H1 (cell line): ENCODE data around the gene CFAP221. TPM values are rescaled to one million over a fixed set of nuclear protein-coding genes. Genes with fewer than 3 reads are reported as not detected.

Source experiments
- CTCF ChIA-PET: fragments of 300-600 bp; sonication (Branson Sonifier 250); formaldehyde crosslinking; loops from one replicate; lab custom pipeline; 2021; ENCODE audit not compliant: partially characterized antibody; lab: Charles Lee
- POLR2A ChIA-PET: fragments of 300-600 bp; sonication (Branson Sonifier 250); formaldehyde crosslinking; loops from one replicate; lab custom pipeline; 2021; ENCODE audit warnings: inconsistent platforms; ENCODE audit not compliant: partially characterized antibody; lab: Charles Lee
- DNase-seq, 2 experiments: peaks; one replicate each; pipeline versions ENCODE4 v3.0.0 to v3.0.0-alpha.2; 2010 to 2022; ENCODE audit warnings: low spot score in 2 of 2, low read depth in 1 of 2, mixed read lengths in 1 of 2
- FAIRE-seq: peaks from 2 replicates; lab custom pipeline; 2011; peaks lifted over from hg19 to GRCh38; lab: Jason Lieb, UNC
- H2AFZ ChIP-seq: 2 replicates; pipeline ENCODE4 v1.8.1; 2012; ENCODE audit warnings: low read length, inconsistent platforms
- H2AK5ac ChIP-seq: 2 replicates; pipeline ENCODE4 v1.6.1; 2013; ENCODE audit warnings: low read depth, low read length
- H2BK120ac ChIP-seq: replicated peaks from 2 replicates; pipeline ENCODE3; 2013; ENCODE audit warnings: low read depth, low read length, inconsistent platforms
- H2BK12ac ChIP-seq: 2 replicates; pipeline ENCODE4 v1.6.1; 2013; ENCODE audit warnings: low read depth, low read length
- H2BK15ac ChIP-seq: 2 replicates; pipeline ENCODE4 v1.6.1; 2013; ENCODE audit warnings: low read length
- H2BK20ac ChIP-seq: 2 replicates; pipeline ENCODE4 v1.6.1; 2013; ENCODE audit warnings: low read length
- H2BK5ac ChIP-seq: 2 replicates; pipeline ENCODE4 v1.6.1; 2013; ENCODE audit warnings: low read depth, low read length
- H3K14ac ChIP-seq: 2 replicates; pipeline ENCODE4 v1.6.1; 2013; ENCODE audit warnings: inconsistent platforms; ENCODE audit not compliant: insufficient read length
- H3K18ac ChIP-seq: 2 replicates; pipeline ENCODE4 v1.6.1; 2013; ENCODE audit warnings: low read length; ENCODE audit errors: extremely low read depth
- H3K23ac ChIP-seq: 2 replicates; pipeline ENCODE4 v1.6.1; 2013; ENCODE audit warnings: inconsistent platforms; ENCODE audit not compliant: insufficient read length
- H3K23me2 ChIP-seq: 2 replicates; pipeline ENCODE4 v1.6.1; 2013; ENCODE audit warnings: low read depth, low read length
- H3K27ac ChIP-seq: 2 replicates; pipeline ENCODE4 v1.6.1; 2011; ENCODE audit warnings: low read depth, low read length, inconsistent platforms
- H3K27me3 ChIP-seq, 4 experiments: replicated peaks in 1 of 4; 1 replicate in 1 of 4; 2 replicates in 3 of 4; pipeline versions ENCODE4 v1.6.1 to v1.8.1; 2011 to 2013; ENCODE audit warnings: low read length in 3 of 4, mild to moderate bottlenecking in 3 of 4, inconsistent platforms in 2 of 4, mixed read lengths in 2 of 4, moderate library complexity in 1 of 4; ENCODE audit not compliant: control insufficient read depth in 3 of 4, insufficient read depth in 3 of 4; ENCODE audit errors: extremely low read depth in 1 of 4
- H3K36me3 ChIP-seq, 4 experiments: 2 replicates each; pipeline versions ENCODE4 v1.6.1 to v1.8.1; 2011 to 2013; ENCODE audit warnings: mild to moderate bottlenecking in 4 of 4, low read length in 3 of 4, moderate library complexity in 2 of 4, control low read depth in 1 of 4, inconsistent platforms in 1 of 4; ENCODE audit not compliant: insufficient read depth in 4 of 4, control insufficient read depth in 2 of 4
- H3K4ac ChIP-seq: replicated peaks from 2 replicates; pipeline ENCODE3; 2013; ENCODE audit warnings: low read length, low read depth, mixed read lengths, inconsistent platforms; ENCODE audit not compliant: insufficient read length
- H3K4me1 ChIP-seq, 4 experiments: replicated peaks in 1 of 4; 1 replicate in 1 of 4; 2 replicates in 3 of 4; pipeline versions ENCODE4 v1.6.1 to v1.8.1; 2011 to 2013; ENCODE audit warnings: low read length in 3 of 4, inconsistent platforms in 2 of 4, mixed read lengths in 1 of 4; ENCODE audit not compliant: insufficient read depth in 4 of 4, control insufficient read depth in 3 of 4
- H3K4me2 ChIP-seq, 2 experiments: 2 replicates each; pipeline versions ENCODE4 v1.6.1 to v1.8.1; 2011 to 2013; ENCODE audit warnings: low read depth in 2 of 2, low read length in 2 of 2, control low read depth in 1 of 2, inconsistent platforms in 1 of 2, mild to moderate bottlenecking in 1 of 2; ENCODE audit not compliant: insufficient read depth in 1 of 2
- H3K4me3 ChIP-seq, 4 experiments: fragments of 200-600, 300-600 bp in 1 of 4; sonication (generic), shearing (Covaris generic), sonication (Bioruptor Twin) in 1 of 4; 2 replicates each; pipeline versions ENCODE4 v1.5.1 to v1.8.1; 2011 to 2016; ENCODE audit warnings: low read length in 4 of 4, low read depth in 3 of 4, control low read depth in 2 of 4, inconsistent platforms in 2 of 4, mild to moderate bottlenecking in 2 of 4, mixed read lengths in 1 of 4, moderate library complexity in 1 of 4; ENCODE audit not compliant: insufficient read depth in 2 of 4; ENCODE audit errors: extremely low read depth in 1 of 4
- H3K56ac ChIP-seq: replicated peaks from 2 replicates; pipeline ENCODE3; 2013; ENCODE audit warnings: low read depth, mild to moderate bottlenecking, mixed read lengths, low read length, inconsistent platforms; ENCODE audit not compliant: insufficient read length
- H3K79me1 ChIP-seq: 2 replicates; pipeline ENCODE4 v1.6.1; 2013; ENCODE audit warnings: low read depth, low read length, control low read depth
- H3K79me2 ChIP-seq, 2 experiments: 2 replicates each; pipeline versions ENCODE4 v1.6.1 to v1.8.1; 2012 to 2013; ENCODE audit warnings: low read length in 2 of 2, mild to moderate bottlenecking in 2 of 2, inconsistent platforms in 1 of 2; ENCODE audit not compliant: insufficient read depth in 2 of 2, control insufficient read depth in 1 of 2
- H3K9ac ChIP-seq, 4 experiments: replicated peaks in 1 of 4; 1 replicate in 1 of 4; 2 replicates in 3 of 4; pipeline versions ENCODE4 v1.6.1 to v1.8.1; 2011 to 2013; ENCODE audit warnings: low read depth in 3 of 4, low read length in 3 of 4, control low read depth in 2 of 4, mild to moderate bottlenecking in 2 of 4, moderate library complexity in 2 of 4, inconsistent platforms in 1 of 4; ENCODE audit errors: extremely low read depth in 1 of 4
- H3K9me3 ChIP-seq, 2 experiments: 2 replicates each; pipeline versions ENCODE4 v1.6.1 to v1.8.1; 2012 to 2013; ENCODE audit warnings: mild to moderate bottlenecking in 2 of 2, moderate library complexity in 2 of 2, control low read depth in 1 of 2, inconsistent platforms in 1 of 2, low read depth in 1 of 2, low read length in 1 of 2, mixed read lengths in 1 of 2; ENCODE audit not compliant: insufficient read depth in 2 of 2
- H4K20me1 ChIP-seq, 2 experiments: replicated peaks in 1 of 2; 2 replicates each; pipeline versions ENCODE3 to v1.8.1; 2011 to 2013; ENCODE audit warnings: inconsistent platforms in 2 of 2, low read length in 2 of 2, mild to moderate bottlenecking in 1 of 2; ENCODE audit not compliant: insufficient read depth in 2 of 2, control insufficient read depth in 1 of 2
- H4K5ac ChIP-seq: 2 replicates; pipeline ENCODE4 v1.6.1; 2013; ENCODE audit warnings: low read length, low read depth, mixed read lengths, inconsistent platforms; ENCODE audit not compliant: insufficient read length
- H4K8ac ChIP-seq: 2 replicates; pipeline ENCODE4 v1.8.0; 2013; ENCODE audit warnings: mild to moderate bottlenecking, moderate library complexity, low read length, inconsistent platforms; ENCODE audit not compliant: insufficient read depth; ENCODE audit errors: extremely low read depth
- H4K91ac ChIP-seq: replicated peaks from 2 replicates; pipeline ENCODE3; 2013; ENCODE audit warnings: low read length, mixed read lengths, inconsistent platforms; ENCODE audit not compliant: insufficient read length
- ATF2 ChIP-seq: IDR thresholded peaks from 2 replicates; pipeline ENCODE4 v1.6.1; 2012; ENCODE audit warnings: low read length, inconsistent platforms
- ATF3 ChIP-seq: IDR thresholded peaks from 2 replicates; pipeline ENCODE4 v1.6.1; 2011; ENCODE audit warnings: low read depth, mild to moderate bottlenecking, low read length; ENCODE audit not compliant: insufficient read depth
- CBX8 ChIP-seq: fragments of 300-800, 300-1000 bp; sonication (generic); IDR thresholded peaks from 2 replicates; pipeline ENCODE4 v1.7.1; 2016; ENCODE audit warnings: low read depth, low read length, borderline replicate concordance
- HDAC2 ChIP-seq, 2 experiments: fragments of 300-600 bp in 1 of 2; sonication (generic) in 1 of 2; IDR thresholded peaks; 2 replicates each; pipeline ENCODE4 v1.6.1; 2011 to 2012; ENCODE audit warnings: low read depth in 2 of 2, low read length in 2 of 2, mild to moderate bottlenecking in 2 of 2, moderate library complexity in 2 of 2, borderline replicate concordance in 1 of 2, inconsistent platforms in 1 of 2
- KDM1A ChIP-seq: fragments of 200-600, 300-600 bp; sonication (generic); IDR thresholded peaks from 2 replicates; pipeline ENCODE4 v1.7.1; 2016; ENCODE audit warnings: mild to moderate bottlenecking, low read length, borderline replicate concordance
- SIX5 ChIP-seq: IDR thresholded peaks from 2 replicates; pipeline ENCODE4 v1.6.1; 2011; ENCODE audit warnings: mild to moderate bottlenecking, low read depth, low read length
- WGBS, 2 experiments: shearing (Covaris generic) in 1 of 2; methylation state at CpG; one replicate each; pipeline versions ENCODE4 v1.1.6 to v1.1.7; 2013 to 2015; ENCODE audit warnings: low lambda C conversion rate in 2 of 2, mixed read lengths in 2 of 2, inconsistent platforms in 1 of 2, low coverage in 1 of 2, missing lambda C conversion rate in 1 of 2; ENCODE audit not compliant: insufficient replicate concordance in 2 of 2, insufficient coverage in 1 of 2, insufficient read length in 1 of 2; ENCODE audit errors: extremely low coverage in 1 of 2, missing lambda C conversion rate in 1 of 2; 5-methylcytosine and 5-hydroxymethylcytosine counted together
- polyA plus RNA-seq, 7 experiments: library from polyadenylated mRNA; depleted of rRNA in 3 of 7; stranded (reverse) in 5 of 7; unstranded in 2 of 7; fragments of >200 nt in 5 of 7; fragments of 200-250 nt in 2 of 7; gene quantifications; 1 replicate in 5 of 7; 2 replicates in 1 of 7; 4 replicates in 1 of 7; pipeline versions ENCODE4 v1.2.1 to v1.2.3, GENCODE V29; 2011 to 2013; ENCODE audit warnings: missing spikeins in 2 of 7, mixed read lengths in 2 of 7
- total RNA-seq: library from RNA; stranded (reverse); fragmentation: NEBNext Ultra II Directional; extraction: Animal tissue kit (Norgen Biotek cat#: 25700); gene quantifications from 2 replicates; pipeline ENCODE4 v1.2.1, GENCODE V29; 2021

CFAP221 gene
- total and polyA plus RNA-seq, 2 of the 8 experiments (the other 6 are each of a cell fraction or from before 2014, with no cell fraction given): 0.14 to 0.71 TPM

GRCh38 chr2:119606674-119607073, 62.4 kb downstream of the CFAP221 start:
- DNase-seq: no peak
- no peak overlapping the region for H2BK20ac ChIP-seq
- no peaks in the 10 kb centered on the region for H3K23me2 ChIP-seq
- H3K18ac ChIP-seq: no peak overlapping the region
- H3K27me3 ChIP-seq: no peaks in the 10 kb centered on the region
- H3K23ac ChIP-seq: no peak overlapping the region
- H3K27ac ChIP-seq: no peak overlapping the region
- no peak overlapping the region for H2BK12ac ChIP-seq
- FAIRE-seq: no peak
- ChIA-PET CTCF (no interaction called here), POLR2A (no interaction called here)
- no peaks in the 10 kb centered on the region for H4K20me1 ChIP-seq
- H3K4me2 ChIP-seq: no peak overlapping the region
- H3K56ac ChIP-seq: no peak overlapping the region
- H4K5ac ChIP-seq: no peak overlapping the region
- no peak overlapping the region for H3K9ac ChIP-seq
- no peaks in the 10 kb centered on the region for H3K36me3 ChIP-seq
- no peak overlapping the region for H4K91ac ChIP-seq
- H3K14ac ChIP-seq: no peak overlapping the region
- H3K79me1 ChIP-seq: no peaks in the 10 kb centered on the region
- H2AK5ac ChIP-seq: no peak overlapping the region
- H3K4me3 ChIP-seq: no peak overlapping the region
- H2AFZ ChIP-seq: no peak overlapping the region
- WGBS, 2 experiments: 89% methylated on average over 1 of the region's 1 CpG; no CpG with 5 or more reads in 1 of the 2 experiments
- no peaks in the 10 kb centered on the region for H3K4me1 ChIP-seq
- no peak overlapping the region for H2BK5ac ChIP-seq
- no peak overlapping the region for H2BK120ac ChIP-seq
- TF ChIP-seq CBX8: no peak
- no peak for TF ChIP-seq SIX5
- TF ChIP-seq ATF2: no peak
- TF ChIP-seq HDAC2 (IDR thresholded peaks at IDR 0.05; ENCODE audit: borderline replicate concordance in 1 of 2, low read depth in 2 of 2, low read length in 2 of 2): no peak
- no peak for TF ChIP-seq ATF3
- no peak for TF ChIP-seq KDM1A
- H3K4ac ChIP-seq: no peak overlapping the region
- no peak overlapping the region for H4K8ac ChIP-seq
- no peak overlapping the region for H2BK15ac ChIP-seq
- H3K79me2 ChIP-seq: no peaks in the 10 kb centered on the region
- H3K9me3 ChIP-seq: no peaks in the 10 kb centered on the region
